M059J (cell line): ENCODE measurements around the gene LIN7B. TPM values are rescaled to one million over a fixed set of nuclear protein-coding genes. Genes with fewer than 3 reads are reported as not detected.

Experiments used
- DNase-seq: peaks from one replicate; pipeline ENCODE4 v3.0.0-alpha.2; 2012; ENCODE audit warnings: low read depth
- total RNA-seq: library from RNA; depleted of rRNA; stranded (reverse); fragments of >200 nt; shearing (Covaris generic); gene quantifications from 2 replicates; pipeline ENCODE4 v1.2.3, GENCODE V29; 2014; rRNA removed

Gene LIN7B, protein sequence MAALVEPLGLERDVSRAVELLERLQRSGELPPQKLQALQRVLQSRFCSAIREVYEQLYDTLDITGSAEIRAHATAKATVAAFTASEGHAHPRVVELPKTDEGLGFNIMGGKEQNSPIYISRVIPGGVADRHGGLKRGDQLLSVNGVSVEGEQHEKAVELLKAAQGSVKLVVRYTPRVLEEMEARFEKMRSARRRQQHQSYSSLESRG
- total RNA-seq = 9.7 and 17.1 TPM in 2 replicates

- DNase-seq = peak; percentile 62
Observed at GRCh38 chr19:49113762-49114629, at the start of gene LIN7B. LIN7B (plus strand) TSS chr19:49114370; CDS start chr19:49114405, 35 bp downstream.

DNA sequence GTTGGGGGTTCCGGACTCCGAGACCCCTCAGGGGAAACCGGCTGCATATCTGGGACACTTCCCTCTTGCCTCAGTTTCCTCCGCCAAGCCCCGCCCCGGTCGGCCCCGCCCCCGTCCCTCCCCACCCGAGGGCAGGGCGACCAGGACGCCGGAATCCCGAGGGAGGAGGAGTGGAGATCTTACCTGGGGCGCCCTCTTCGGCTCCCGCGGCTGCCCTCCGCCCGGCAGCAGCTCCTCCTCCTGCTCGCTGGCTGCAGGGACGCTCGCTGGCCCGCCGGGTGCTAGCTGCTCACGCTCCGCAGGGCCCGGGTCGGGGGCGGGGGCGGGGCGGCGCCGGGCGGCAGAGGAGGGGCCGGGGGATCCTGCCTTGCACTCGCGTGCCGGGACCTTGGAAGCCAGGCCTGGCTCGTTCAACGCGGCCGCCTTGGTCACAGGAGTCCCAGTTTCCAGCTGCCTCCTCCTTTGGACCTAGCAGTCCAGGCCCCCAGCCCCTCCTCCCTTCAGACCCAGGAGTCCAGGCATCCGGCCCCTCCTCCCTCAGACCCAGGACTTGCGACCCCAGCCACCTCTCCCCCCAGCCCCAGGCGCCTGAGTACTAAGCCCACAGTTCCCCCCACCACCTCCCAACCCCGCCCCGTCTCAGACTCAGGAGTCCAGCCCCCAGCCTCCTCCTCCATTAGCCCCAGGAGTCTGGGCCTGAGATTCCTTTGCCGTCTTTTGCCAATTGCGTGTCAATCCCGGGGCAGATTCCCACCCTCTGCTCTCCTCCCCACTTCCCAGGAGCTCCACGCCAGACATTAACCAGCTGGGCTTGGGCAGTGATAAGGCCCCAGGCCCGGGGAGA, 49.2 kb upstream of the LIN7B start, which contains the start of gene NTF4:
Gene NTF4 (minus strand): TSS at position 51 of the 844 bp plus-strand sequence. CDS start 2,821 bp downstream, outside the sequence.
- DNase-seq = no peak

DNA sequence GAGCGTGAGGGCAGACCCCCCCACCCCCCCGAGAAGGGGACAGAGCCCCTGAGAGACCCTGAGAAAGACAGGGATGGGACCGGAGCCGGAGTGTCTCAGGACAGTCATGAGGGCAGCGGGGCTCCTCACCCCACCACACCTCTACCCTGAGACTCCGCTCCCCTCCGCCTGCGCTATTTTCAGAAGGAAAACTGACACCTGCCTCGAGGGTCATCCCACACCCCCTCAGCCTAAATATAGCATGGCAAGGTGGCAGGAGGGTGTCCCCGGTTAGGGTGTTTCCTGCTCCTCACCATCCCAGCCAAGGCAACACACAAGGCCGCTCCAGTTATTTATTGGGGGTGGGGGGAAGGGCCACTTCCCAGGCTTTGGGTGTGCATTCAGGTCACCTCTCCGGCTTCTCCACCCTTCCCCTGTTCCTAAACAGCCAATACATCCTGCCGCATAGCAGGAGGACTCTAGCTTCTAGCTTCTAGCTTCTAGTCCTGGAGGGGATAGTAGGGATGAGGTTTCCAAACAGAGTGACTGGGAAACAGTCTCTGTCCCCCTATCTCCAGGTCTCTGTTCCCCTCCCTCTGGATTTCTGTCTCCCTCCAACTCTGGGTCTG, 48.2 kb upstream of the LIN7B start:
- DNase-seq = no peak

- DNase-seq = no peak
Observed at GRCh38 chr19:49067554-49067953, 46.6 kb upstream of the LIN7B start.

DNA sequence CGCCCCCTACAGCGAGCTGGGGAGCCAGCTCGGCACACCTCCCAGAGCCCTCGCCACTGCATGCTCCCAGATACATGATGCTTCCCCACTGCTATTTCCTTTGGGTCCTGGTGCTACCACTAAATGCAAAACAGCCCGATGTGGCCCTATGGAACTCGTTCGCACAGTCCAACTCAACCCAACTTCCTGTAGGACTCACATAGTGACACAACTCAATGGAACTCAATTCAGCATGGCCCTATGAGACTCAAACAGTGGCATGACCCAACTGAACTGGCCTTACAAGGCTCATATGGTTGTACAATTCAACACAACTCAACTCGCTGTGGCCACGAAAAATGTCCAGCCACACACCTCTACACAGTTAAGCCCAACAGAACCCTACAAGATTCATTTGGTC, 45.1 kb upstream of the LIN7B start:
- peak; percentile 68 for DNase-seq

DNA sequence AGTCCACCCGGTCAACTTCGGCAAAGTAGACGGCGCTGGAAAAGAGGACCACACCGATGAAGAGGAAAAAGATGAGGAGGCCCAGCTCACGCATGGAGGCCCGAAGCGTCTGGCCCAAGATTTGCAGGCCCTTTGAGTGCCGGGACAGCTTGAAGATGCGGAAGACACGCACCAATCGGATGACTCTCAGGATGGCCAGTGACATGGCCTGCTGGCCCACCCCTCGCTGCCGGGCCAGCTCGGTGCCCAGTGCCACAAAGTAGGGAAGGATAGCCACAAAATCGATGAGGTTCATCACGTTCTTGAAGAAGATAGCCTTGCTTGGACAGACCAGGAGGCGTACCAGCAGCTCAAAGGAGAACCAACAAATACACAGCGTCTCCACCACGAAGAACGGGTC, 43.8 kb upstream of the LIN7B start:
- DNase-seq = no peak

DNA sequence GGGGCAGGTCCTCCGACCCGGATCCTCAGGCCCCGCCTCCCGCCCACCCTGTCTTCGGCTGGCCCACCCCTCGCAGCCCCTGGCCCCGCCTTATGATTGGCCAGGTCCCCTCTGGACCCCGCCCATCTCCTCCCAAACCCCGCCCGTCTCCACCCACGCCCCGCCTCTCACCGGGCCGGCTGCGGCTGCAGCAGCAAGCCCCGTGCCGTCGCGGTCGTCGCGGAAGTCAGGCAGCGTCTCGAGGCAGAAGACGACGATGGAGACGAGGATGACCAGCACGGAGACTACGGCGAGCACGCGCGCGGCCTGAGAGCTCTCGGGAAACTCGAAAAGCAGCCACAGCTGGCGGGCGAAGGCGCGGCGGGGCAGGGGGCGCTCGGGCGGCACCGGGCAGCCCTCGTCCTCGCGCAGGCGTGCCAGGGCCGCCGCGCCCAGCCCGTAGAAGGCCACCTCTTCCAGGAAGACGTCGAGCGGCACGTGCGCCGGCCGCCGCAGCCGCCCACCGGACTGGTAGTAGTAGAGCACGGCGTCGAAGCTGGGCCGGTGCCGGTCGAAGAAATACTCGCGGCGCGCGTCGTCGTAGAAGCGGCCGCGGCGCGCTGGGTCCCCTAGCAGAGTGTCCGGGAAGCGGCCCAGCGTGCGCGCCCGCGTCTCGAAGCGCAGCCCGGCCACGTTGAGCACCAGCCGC, 42.2 kb upstream of the LIN7B start:
- DNase-seq = no peak

DNA sequence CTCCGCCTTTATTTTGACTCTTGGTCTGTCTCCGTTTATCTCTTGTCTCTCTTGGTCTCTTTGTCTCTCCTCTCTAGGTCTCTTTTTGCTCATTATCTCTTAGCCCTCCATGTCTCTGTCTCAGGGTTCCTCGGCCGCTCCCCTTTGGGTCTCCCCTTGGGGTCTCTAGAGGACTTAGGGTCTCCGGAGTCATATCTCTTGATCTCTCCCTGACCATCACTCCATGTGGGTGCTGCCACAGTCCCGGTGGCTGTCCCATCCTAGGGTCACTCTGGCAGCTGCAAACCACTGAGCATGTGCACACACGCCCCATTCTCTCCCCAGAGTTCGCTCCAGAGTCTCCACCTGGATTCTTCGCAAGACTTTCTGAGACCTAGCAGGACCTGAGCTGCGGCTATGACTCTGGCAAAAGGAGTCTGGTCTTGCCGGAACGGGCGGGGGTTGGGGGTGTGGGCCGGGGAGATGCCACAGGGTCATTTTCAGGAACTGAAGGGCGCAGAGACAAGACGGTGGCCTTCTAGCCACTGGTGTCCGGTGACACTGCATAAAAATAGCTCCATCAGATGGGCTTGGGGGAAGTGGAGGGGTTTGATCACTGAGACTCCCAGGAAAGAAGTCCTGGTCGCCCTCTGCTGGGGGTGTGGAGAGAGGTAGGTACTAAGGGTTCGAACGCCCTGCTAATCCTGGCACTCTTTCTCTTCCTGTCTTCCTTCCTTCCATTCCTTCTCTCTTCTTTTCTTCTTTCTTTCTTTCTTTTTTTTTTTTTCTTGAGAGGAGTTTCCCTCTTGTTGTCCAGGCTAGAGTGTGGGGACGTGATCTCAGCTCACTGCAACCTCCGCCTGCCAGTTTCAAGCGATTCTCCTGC, 40.4 kb upstream of the LIN7B start:
- peak; percentile 45 for DNase-seq

DNA sequence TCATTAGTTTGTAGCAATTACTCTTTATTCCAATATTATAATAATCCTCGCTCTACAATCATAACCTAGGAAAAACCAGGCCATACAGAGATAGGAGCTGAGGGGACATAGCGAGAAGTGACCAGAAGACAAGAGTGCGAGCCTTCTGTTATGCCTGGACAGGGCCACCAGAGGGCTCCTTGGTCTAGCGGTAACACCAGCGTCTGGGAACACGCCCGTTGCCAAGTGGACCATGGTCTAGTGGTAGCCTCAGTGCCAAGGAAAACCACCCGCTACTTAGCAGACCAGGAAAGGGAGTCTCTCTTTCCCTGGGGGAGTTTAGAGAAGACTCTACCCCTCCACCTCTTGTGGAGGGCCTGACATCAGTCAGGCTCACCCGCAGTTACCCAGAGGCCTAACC, 39.3 kb upstream of the LIN7B start:
- DNase-seq = peak; percentile 64

DNA sequence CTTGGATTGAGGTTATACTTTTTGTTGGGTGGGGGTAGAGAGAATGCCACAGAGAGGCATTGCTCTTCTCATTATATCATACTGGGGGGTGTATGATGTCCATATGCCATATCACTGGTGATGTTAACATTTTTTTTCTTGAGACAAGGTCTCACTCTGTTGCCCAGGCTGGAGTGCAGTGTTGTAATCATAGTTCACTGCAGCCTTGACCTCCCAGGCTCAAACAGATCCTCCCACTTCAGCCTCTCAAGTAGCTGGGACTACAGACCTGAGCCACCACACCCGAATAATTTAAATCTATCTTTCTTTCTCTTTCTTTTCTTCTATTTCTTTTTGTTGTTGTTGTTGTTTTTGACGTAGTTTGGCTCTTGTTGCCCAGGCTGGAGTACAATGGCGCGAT, 33.8 kb upstream of the LIN7B start:
- no peak for DNase-seq

- DNase-seq = no peak
Observed at GRCh38 chr19:49081273-49081672, 32.9 kb upstream of the LIN7B start.

DNA sequence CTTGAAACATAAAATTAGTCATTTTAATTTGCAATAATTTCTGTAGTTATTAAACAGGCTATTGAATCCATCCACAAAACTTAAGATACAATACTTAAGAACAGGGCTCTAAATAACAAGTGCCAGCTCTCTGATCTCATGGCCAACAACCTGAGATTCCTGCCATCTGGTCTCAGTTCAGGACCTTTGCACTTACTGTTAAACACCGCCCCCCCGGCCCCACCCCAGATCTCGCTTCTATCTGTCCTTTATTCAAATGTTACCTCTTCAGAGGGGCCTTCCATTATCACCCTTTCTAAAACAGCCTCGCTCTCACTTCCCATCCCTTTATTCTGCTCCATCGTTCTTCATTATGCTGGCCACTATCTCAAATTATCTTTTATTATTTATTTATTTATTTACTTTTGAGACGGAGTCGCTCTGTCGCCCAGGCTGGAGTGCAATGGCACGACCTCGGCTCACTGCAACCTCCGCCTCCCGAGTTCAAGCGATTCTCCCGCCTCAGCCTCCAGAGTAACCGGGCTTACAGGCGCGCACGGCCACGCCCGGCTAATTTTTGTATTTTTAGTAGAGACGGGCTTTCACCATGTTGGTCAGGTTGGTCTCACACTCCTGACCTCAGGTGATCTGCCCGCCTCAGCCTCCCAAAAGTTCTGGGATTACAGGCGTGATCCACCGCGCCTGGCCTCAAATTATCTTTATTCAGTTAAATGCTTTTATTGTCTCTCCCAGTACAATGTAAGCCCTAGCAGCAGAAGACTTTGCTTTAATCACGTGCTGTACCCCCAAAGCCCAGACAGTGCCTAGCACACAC, 29.8 kb upstream of the LIN7B start:
- DNase-seq = no peak

GRCh38 chr19:49085020-49085867, 28.9 kb upstream of the LIN7B start, which contains the start of gene SNRNP70:
SNRNP70 (plus strand) TSS chr19:49085451; CDS start chr19:49086415, 964 bp downstream.
- DNase-seq = peak; percentile 98

DNA sequence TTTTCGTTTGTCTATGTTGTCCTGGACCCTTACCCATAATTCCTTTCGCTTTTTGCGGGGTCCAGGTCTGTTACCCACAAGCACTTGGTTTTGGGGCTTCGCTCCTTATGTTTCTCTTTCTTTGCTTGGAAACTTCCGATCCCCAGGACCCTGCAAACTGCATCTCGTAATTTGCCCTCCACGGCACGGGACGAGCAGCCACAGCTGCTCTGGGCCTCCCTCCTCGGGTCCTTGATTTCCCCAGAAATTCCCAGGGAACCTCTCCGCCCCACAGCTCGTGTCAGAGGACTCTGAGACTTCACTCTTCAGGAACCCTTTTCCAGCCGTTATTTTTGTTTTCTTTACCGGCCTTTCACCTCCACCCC, 28.3 kb upstream of the LIN7B start:
- DNase-seq = no peak

DNA sequence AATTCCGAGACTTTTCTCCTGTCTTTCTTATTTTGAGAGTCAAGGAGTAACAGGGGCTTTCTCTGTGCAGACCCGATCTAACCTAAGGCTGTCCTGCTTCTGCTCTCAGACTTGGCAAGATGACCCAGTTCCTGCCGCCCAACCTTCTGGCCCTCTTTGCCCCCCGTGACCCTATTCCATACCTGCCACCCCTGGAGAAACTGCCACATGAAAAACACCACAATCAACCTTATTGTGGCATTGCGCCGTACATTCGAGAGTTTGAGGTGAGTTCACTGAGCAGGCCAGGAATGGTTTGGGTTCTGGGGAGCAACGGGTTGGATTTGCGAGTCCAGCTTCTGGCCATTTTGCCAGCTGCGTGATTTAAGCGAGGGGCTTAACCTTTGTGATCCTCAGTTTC, 27.9 kb upstream of the LIN7B start:
- DNase-seq = no peak

DNA sequence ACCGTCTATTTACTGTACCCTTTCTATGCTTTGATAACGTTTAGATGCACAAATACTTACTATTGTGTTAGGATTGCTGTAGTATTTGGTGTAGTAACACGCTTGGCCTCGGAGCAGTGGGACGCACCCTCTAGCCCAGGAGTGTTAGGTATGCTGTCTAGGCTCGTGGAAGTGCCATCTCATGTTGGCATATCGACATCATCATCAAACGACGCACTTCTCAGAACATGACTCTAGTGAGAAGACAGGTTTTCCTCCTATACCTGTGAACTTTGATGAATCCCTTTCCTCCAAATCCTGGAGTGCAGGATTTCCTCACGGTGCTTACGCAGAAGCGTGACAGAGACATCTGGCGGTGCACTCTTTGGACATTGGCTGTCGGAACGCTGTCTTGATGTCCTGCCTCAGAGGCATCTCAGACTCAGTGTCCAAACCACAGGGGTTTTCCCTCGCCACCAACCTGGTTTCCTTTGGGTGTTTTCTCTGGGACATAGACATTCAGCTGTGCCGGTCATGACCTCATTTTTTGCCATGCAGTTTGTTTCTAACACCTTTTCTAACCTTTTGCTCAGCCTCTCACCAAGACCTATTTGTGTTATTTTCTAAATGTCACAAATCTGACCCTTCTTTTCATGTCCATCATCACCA, 22.7 kb upstream of the LIN7B start:
- no peak for DNase-seq

GRCh38 chr19:49092686-49093085, 21.5 kb upstream of the LIN7B start:
- no peak for DNase-seq
